Measurements from ENCODE around the gene HS6ST2. TPM values are rescaled to one million over a fixed set of nuclear protein-coding genes. Genes with fewer than 3 reads are reported as not detected.

Gene HS6ST2
- total RNA-seq, 1 experiment from 2014 or later, result 8.1 TPM

DNA sequence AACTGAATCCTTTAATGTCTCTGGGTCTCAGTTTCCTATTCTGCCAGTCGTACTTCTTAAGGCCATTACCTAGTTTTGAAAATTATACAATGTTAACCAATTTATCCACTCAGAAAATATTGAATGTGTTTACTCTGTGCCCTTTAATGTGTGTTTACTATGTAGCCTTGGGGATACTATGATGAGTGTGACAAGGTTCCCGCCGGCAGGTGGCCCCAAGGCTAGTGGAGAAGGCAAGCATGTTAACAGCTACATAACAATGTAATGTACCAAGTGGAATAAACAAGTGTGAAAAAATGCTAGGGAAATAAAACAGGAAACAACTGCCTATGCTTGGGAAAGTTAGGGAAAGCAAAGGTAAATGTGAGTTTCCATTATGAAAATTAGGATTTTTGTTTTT lies 282.3 kb downstream of the HS6ST2 start:
- CTCF ChIA-PET, result interaction anchor here (0.6 to 2.1 kb wide), 15 partner anchors 13 to 277 kb away, joined by 3 to 8 read pairs (median 3); no protein-coding TSS in a partner anchor
- POLR2A ChIA-PET, result no interaction called here
- Mint-ChIP-seq H3K27ac (no peak overlapping the region), H3K4me1 (peaks cover 38% of the 10 kb centered on the region), H3K36me3 (peaks cover 17% of the 10 kb centered on the region), H3K9me3 (peaks cover 19% of the 10 kb centered on the region), H3K27me3 (ENCODE audit: low read depth) (peaks cover 58% of the 10 kb centered on the region), H3K4me3 (no peak overlapping the region)
- ATAC-seq (no peak), DNase-seq (ENCODE audit: low spot score) (peak; percentile 17)
- TF ChIP-seq ZNF317 (CRISPR knock-in tag; IDR thresholded peaks at IDR 0.05; ENCODE audit: borderline replicate concordance, low read depth) (no peak), CREB1 (CRISPR knock-in tag; IDR thresholded peaks at IDR 0.05) (no peak), NFATC4 (CRISPR knock-in tag; IDR thresholded peaks at IDR 0.05) (no peak), RORB (CRISPR knock-in tag; IDR thresholded peaks at IDR 0.05) (no peak), JUN (CRISPR knock-in tag; IDR thresholded peaks at IDR 0.05) (no peak), SMAD4 (CRISPR knock-in tag; IDR thresholded peaks at IDR 0.05) (no peak), GABPB1 (CRISPR knock-in tag; IDR thresholded peaks at IDR 0.05) (no peak), FOXK1 (CRISPR knock-in tag; IDR thresholded peaks at IDR 0.05) (no peak), GTF2I (CRISPR knock-in tag; conservative IDR thresholded peaks at IDR 0.05) (no peak), ZNF263 (CRISPR knock-in tag; IDR thresholded peaks at IDR 0.05; ENCODE audit: low read depth) (no peak), ATF6 (CRISPR knock-in tag; IDR thresholded peaks at IDR 0.05) (no peak), ZNF219 (CRISPR knock-in tag; IDR thresholded peaks at IDR 0.05; ENCODE audit: borderline replicate concordance) (no peak), ZNF425 (CRISPR knock-in tag; conservative IDR thresholded peaks at IDR 0.05) (no peak), KAT7 (CRISPR knock-in tag; IDR thresholded peaks at IDR 0.05; ENCODE audit: borderline replicate concordance) (no peak), ELF4 (CRISPR knock-in tag; IDR thresholded peaks at IDR 0.05; ENCODE audit: low read depth) (no peak), CDX4 (CRISPR knock-in tag; IDR thresholded peaks at IDR 0.05; ENCODE audit: borderline replicate concordance) (no peak), HMGA2 (CRISPR knock-in tag; IDR thresholded peaks at IDR 0.05) (no peak), ATF1 (CRISPR knock-in tag; IDR thresholded peaks at IDR 0.05) (no peak)
- TF ChIP-seq, protein P1, sequence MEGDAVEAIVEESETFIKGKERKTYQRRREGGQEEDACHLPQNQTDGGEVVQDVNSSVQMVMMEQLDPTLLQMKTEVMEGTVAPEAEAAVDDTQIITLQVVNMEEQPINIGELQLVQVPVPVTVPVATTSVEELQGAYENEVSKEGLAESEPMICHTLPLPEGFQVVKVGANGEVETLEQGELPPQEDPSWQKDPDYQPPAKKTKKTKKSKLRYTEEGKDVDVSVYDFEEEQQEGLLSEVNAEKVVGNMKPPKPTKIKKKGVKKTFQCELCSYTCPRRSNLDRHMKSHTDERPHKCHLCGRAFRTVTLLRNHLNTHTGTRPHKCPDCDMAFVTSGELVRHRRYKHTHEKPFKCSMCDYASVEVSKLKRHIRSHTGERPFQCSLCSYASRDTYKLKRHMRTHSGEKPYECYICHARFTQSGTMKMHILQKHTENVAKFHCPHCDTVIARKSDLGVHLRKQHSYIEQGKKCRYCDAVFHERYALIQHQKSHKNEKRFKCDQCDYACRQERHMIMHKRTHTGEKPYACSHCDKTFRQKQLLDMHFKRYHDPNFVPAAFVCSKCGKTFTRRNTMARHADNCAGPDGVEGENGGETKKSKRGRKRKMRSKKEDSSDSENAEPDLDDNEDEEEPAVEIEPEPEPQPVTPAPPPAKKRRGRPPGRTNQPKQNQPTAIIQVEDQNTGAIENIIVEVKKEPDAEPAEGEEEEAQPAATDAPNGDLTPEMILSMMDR (IDR thresholded peaks at IDR 0.05), result no peak
- TF ChIP-seq, protein P2, sequence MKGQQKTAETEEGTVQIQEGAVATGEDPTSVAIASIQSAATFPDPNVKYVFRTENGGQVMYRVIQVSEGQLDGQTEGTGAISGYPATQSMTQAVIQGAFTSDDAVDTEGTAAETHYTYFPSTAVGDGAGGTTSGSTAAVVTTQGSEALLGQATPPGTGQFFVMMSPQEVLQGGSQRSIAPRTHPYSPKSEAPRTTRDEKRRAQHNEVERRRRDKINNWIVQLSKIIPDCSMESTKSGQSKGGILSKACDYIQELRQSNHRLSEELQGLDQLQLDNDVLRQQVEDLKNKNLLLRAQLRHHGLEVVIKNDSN (CRISPR knock-in tag; IDR thresholded peaks at IDR 0.05), result no peak

DNA sequence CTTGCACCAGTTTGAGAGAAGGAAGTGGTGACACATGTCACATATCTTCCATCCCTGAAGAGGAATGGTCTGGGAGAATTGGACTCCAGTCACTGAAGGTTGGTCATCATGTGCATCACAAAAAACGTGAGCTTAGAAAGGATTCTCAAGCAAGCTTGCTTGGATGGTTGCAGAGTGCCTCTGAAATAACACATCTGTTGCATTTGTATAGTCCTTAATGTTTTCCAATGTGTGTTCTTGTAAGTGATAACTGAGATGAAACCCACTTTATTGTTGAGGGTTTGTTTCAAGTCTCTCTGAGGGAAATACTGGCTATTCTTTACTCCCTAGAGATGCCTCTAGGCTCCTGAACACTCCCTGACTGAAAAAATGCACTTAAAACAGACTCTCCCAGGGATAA lies 285.1 kb downstream of the HS6ST2 start:
- TF ChIP-seq GABPB1 (CRISPR knock-in tag; IDR thresholded peaks at IDR 0.05), result no peak
- no peak for TF ChIP-seq ZNF671 (CRISPR knock-in tag; IDR thresholded peaks at IDR 0.05)
- no peak for TF ChIP-seq PREB (CRISPR knock-in tag; IDR thresholded peaks at IDR 0.05; ENCODE audit: borderline replicate concordance)
- TF ChIP-seq KAT7 (CRISPR knock-in tag; IDR thresholded peaks at IDR 0.05; ENCODE audit: borderline replicate concordance), result no peak
- TF ChIP-seq IRF2 (CRISPR knock-in tag; IDR thresholded peaks at IDR 0.05; ENCODE audit: borderline replicate concordance, low read depth), result no peak
- TF ChIP-seq FOXP1 (CRISPR knock-in tag; IDR thresholded peaks at IDR 0.05; ENCODE audit: borderline replicate concordance), result no peak
- TF ChIP-seq RORB (CRISPR knock-in tag; IDR thresholded peaks at IDR 0.05), result no peak
- no peak for TF ChIP-seq EMX1 (CRISPR knock-in tag; IDR thresholded peaks at IDR 0.05)
- no peaks in the 10 kb centered on the region for H3K36me3 Mint-ChIP-seq
- H3K27ac Mint-ChIP-seq, result no peak overlapping the region

More for the DNA sequence above, 285.1 kb downstream of the HS6ST2 start:
- no peak overlapping the region for H3K4me3 Mint-ChIP-seq
- CTCF ChIA-PET, result no interaction called here
- no peaks in the 10 kb centered on the region for H3K9me3 Mint-ChIP-seq
- DNase-seq (ENCODE audit: low spot score) (no peak), ATAC-seq (no peak)
- POLR2A ChIA-PET, result no interaction called here
- peaks cover 86% of the 10 kb centered on the region for H3K27me3 Mint-ChIP-seq (ENCODE audit: low read depth)
- peaks cover 47% of the 10 kb centered on the region for H3K4me1 Mint-ChIP-seq

All from WTC11 (cell line).